Measurements from ENCODE around the gene LSS.

Gene LSS

DNA sequence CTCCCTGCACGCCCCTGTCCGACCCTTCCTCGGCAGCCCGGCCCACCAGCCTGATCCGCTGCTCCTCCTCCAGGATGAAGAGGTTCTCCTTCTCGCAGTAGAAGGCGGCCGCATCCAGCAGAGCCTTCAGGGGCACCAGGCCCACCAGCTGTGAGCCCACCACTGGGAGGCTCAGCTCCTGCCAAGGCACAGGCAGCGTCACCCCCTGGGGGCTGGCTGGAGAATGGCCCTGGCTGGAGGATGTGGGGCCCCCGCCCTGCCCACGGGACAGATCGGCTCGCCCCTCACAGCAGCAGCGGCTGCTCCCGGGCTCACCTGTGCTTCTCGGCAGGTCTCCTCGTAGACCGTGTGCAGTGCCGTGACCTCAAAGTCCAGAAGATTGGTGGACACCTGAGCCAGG, 78.5 kb downstream of the LSS start:
- H3K4me2 ChIP-seq (ENCODE audit: low read depth, low read length, poor library complexity, severe bottlenecking) = no peak overlapping the region
- H3F3A ChIP-seq (ENCODE audit: low read depth) = no peaks in the 10 kb centered on the region
- H3K79me2 ChIP-seq (ENCODE audit: insufficient read depth, low read length) = no peaks in the 10 kb centered on the region
- no peak overlapping the region for H3K9ac ChIP-seq (ENCODE audit: low read depth, low read length, poor library complexity, severe bottlenecking)
- no peak overlapping the region for H3K4me3 ChIP-seq (ENCODE audit: low read length, poor library complexity, severe bottlenecking)
- H4K20me1 ChIP-seq (ENCODE audit: insufficient read depth, low read length, poor library complexity, severe bottlenecking) = no peaks in the 10 kb centered on the region
- no peaks in the 10 kb centered on the region for H3K9me2 ChIP-seq (replicated peaks; ENCODE audit: low read depth, low read length)
- TF ChIP-seq, protein P1, sequence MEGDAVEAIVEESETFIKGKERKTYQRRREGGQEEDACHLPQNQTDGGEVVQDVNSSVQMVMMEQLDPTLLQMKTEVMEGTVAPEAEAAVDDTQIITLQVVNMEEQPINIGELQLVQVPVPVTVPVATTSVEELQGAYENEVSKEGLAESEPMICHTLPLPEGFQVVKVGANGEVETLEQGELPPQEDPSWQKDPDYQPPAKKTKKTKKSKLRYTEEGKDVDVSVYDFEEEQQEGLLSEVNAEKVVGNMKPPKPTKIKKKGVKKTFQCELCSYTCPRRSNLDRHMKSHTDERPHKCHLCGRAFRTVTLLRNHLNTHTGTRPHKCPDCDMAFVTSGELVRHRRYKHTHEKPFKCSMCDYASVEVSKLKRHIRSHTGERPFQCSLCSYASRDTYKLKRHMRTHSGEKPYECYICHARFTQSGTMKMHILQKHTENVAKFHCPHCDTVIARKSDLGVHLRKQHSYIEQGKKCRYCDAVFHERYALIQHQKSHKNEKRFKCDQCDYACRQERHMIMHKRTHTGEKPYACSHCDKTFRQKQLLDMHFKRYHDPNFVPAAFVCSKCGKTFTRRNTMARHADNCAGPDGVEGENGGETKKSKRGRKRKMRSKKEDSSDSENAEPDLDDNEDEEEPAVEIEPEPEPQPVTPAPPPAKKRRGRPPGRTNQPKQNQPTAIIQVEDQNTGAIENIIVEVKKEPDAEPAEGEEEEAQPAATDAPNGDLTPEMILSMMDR (conservative IDR thresholded peaks at IDR 0.05; ENCODE audit: low read length) = no peak
- no peak for TF ChIP-seq EZH2phosphoT487 (IDR thresholded peaks at IDR 0.05; ENCODE audit: borderline replicate concordance)
- no peaks in the 10 kb centered on the region for H3K27me3 ChIP-seq (ENCODE audit: insufficient read depth, low read length, poor library complexity, severe bottlenecking)
- H2AFZ ChIP-seq (ENCODE audit: low read length) = no peak overlapping the region
- no peaks in the 10 kb centered on the region for H3K4me1 ChIP-seq (ENCODE audit: insufficient read depth, low read length, poor library complexity, severe bottlenecking)
- H3K9me3 ChIP-seq (ENCODE audit: insufficient read depth, low read depth, low read length) = no peaks in the 10 kb centered on the region
- no peaks in the 10 kb centered on the region for H3K36me3 ChIP-seq (ENCODE audit: insufficient read depth, low read length)

DNA sequence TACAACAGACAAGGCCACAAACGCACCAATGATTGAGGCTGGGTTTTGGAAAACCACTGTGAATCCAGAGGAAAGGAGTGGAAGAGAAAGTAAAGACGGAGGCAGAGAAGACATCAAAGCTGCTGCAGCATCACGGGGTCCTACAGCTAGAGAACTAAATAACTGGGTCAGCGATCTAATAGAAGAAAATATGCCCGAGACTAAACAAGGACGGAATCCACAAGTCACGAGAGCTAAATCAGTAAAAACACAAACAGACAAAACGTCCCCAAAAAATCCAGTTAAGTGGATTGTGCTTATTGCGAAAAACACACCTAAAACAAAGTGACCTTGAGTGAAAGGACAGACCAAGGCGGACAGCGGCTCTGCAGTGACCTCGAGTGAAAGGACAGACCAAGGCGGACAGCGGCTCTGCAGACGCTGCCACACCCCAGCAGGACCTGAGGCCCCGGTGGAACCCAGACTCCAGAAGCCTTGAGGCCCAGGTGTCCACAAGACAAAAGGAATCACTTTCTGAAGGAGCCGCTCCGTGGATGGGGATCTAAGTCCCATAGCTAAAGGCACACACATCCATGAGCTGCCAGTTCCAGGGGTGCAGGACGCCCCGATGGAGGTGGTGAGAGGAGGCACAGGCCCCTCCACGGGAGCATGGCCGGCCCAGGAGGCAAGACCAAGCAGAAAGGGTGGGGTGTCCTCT, 79.2 kb downstream of the LSS start:
- no peaks in the 10 kb centered on the region for H3K27me3 ChIP-seq (ENCODE audit: insufficient read depth, low read length, poor library complexity, severe bottlenecking)
- H3K4me3 ChIP-seq (ENCODE audit: low read length, poor library complexity, severe bottlenecking) = no peak overlapping the region
- TF ChIP-seq, protein P1 (conservative IDR thresholded peaks at IDR 0.05; ENCODE audit: low read length) = no peak
- TF ChIP-seq EZH2phosphoT487 (IDR thresholded peaks at IDR 0.05; ENCODE audit: borderline replicate concordance) = no peak
- H3K9me2 ChIP-seq (replicated peaks; ENCODE audit: low read depth, low read length) = no peaks in the 10 kb centered on the region
- peaks cover 5% of the 10 kb centered on the region for H3K4me1 ChIP-seq (ENCODE audit: insufficient read depth, low read length, poor library complexity, severe bottlenecking)
- H4K20me1 ChIP-seq (ENCODE audit: insufficient read depth, low read length, poor library complexity, severe bottlenecking) = no peaks in the 10 kb centered on the region
- no peak overlapping the region for H3K9ac ChIP-seq (ENCODE audit: low read depth, low read length, poor library complexity, severe bottlenecking)
- H3K4me2 ChIP-seq (ENCODE audit: low read depth, low read length, poor library complexity, severe bottlenecking) = no peak overlapping the region
- no peaks in the 10 kb centered on the region for H3K9me3 ChIP-seq (ENCODE audit: insufficient read depth, low read depth, low read length)
- H2AFZ ChIP-seq (ENCODE audit: low read length) = no peak overlapping the region
- no peaks in the 10 kb centered on the region for H3K36me3 ChIP-seq (ENCODE audit: insufficient read depth, low read length)
- no peaks in the 10 kb centered on the region for H3K79me2 ChIP-seq (ENCODE audit: insufficient read depth, low read length)
- H3F3A ChIP-seq (ENCODE audit: low read depth) = no peaks in the 10 kb centered on the region

DNA sequence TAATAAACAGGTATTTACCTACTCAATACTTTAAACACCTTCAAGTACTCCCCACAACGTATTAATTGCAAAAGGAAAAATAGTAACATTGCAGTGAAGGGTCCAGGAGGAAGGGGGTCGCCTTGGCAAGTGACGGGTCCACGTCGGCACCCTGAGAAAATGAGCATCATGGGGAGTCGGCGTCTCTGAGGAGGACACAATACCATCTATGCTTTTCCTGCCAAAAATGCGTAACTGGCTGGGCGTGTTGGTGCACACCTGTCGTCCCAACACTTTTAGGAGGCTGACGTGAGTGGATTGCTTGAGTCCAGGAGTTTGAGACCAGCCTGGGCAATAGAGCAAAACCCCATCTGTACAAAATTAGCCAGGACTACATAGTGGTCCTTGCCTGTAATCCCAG, 80.5 kb downstream of the LSS start:
- H3K79me2 ChIP-seq (ENCODE audit: insufficient read depth, low read length) = no peaks in the 10 kb centered on the region
- no peaks in the 10 kb centered on the region for H3K9me3 ChIP-seq (ENCODE audit: insufficient read depth, low read depth, low read length)
- no peaks in the 10 kb centered on the region for H3K9me2 ChIP-seq (replicated peaks; ENCODE audit: low read depth, low read length)
- H3K4me1 ChIP-seq (ENCODE audit: insufficient read depth, low read length, poor library complexity, severe bottlenecking) = peaks cover 9% of the 10 kb centered on the region
- H3K36me3 ChIP-seq (ENCODE audit: insufficient read depth, low read length) = no peaks in the 10 kb centered on the region
- H3K9ac ChIP-seq (ENCODE audit: low read depth, low read length, poor library complexity, severe bottlenecking) = no peak overlapping the region
- H3K4me2 ChIP-seq (ENCODE audit: low read depth, low read length, poor library complexity, severe bottlenecking) = no peak overlapping the region
- no peaks in the 10 kb centered on the region for H3K27me3 ChIP-seq (ENCODE audit: insufficient read depth, low read length, poor library complexity, severe bottlenecking)
- H2AFZ ChIP-seq (ENCODE audit: low read length) = no peak overlapping the region
- no peak for TF ChIP-seq EZH2phosphoT487 (IDR thresholded peaks at IDR 0.05; ENCODE audit: borderline replicate concordance)
- TF ChIP-seq, protein P1 (conservative IDR thresholded peaks at IDR 0.05; ENCODE audit: low read length) = no peak
- H4K20me1 ChIP-seq (ENCODE audit: insufficient read depth, low read length, poor library complexity, severe bottlenecking) = no peaks in the 10 kb centered on the region
- H3K4me3 ChIP-seq (ENCODE audit: low read length, poor library complexity, severe bottlenecking) = no peak overlapping the region
- H3F3A ChIP-seq (ENCODE audit: low read depth) = no peaks in the 10 kb centered on the region
